Endothelial cell of umbilical vein (primary cell): ENCODE data around the gene PHKG2. TPM values are rescaled to one million over a fixed set of nuclear protein-coding genes. Genes with fewer than 3 reads are reported as not detected.

Experiments
- BruUV-seq: library from RNA; stranded (reverse); fragments of 400-500 nt; replicated peaks from 2 replicates; lab custom pipeline; 2021; lab: Mats Ljungman, UMichigan
- CTCF ChIA-PET: fragments of 300-600, 350-600 bp; sonication (Branson Sonifier 250); formaldehyde crosslinking; loops from one replicate; lab custom pipeline; 2021; ENCODE audit warnings: antibody characterized with exemption, inconsistent platforms; lab: Charles Lee
- POLR2A ChIA-PET: fragments of 300-600, 350-600 bp; sonication (Branson Sonifier 250); formaldehyde crosslinking; loops from one replicate; lab custom pipeline; 2021; ENCODE audit warnings: antibody characterized with exemption, inconsistent platforms; lab: Charles Lee
- DNase-seq: peaks from one replicate; pipeline ENCODE4 v3.0.0-alpha.2; 2011; ENCODE audit warnings: low read depth, low spot score
- FAIRE-seq: peaks from 2 replicates; lab custom pipeline; 2011; peaks lifted over from hg19 to GRCh38; lab: Jason Lieb, UNC
- H2AFZ ChIP-seq: 2 replicates; pipeline ENCODE4 v1.6.0; 2012; ENCODE audit warnings: low read depth, low read length, control low read depth, inconsistent platforms
- H3K27ac ChIP-seq: 2 replicates; pipeline ENCODE4 v1.5.1; 2011; ENCODE audit warnings: low read depth, mild to moderate bottlenecking, control low read depth, low read length, moderate library complexity; ENCODE audit not compliant: insufficient read depth
- H3K27me3 ChIP-seq, 2 experiments: 2 replicates each; pipeline versions ENCODE4 v1.6.0 to v1.6.1; 2011; ENCODE audit warnings: low read length in 2 of 2, mixed read lengths in 1 of 2; ENCODE audit not compliant: control insufficient read depth in 2 of 2, insufficient read depth in 2 of 2
- H3K36me3 ChIP-seq, 2 experiments: 2 replicates in 1 of 2; 3 replicates in 1 of 2; pipeline ENCODE4 v1.5.1; 2011; ENCODE audit warnings: low read length in 2 of 2, mild to moderate bottlenecking in 1 of 2, moderate library complexity in 1 of 2; ENCODE audit not compliant: control insufficient read depth in 2 of 2, insufficient read depth in 2 of 2; ENCODE audit errors: extremely low read depth in 1 of 2
- H3K4me1 ChIP-seq: 3 replicates; pipeline ENCODE4 v1.5.1; 2011; ENCODE audit warnings: mild to moderate bottlenecking, low read length; ENCODE audit not compliant: control insufficient read depth, insufficient read depth; ENCODE audit errors: extremely low read depth
- H3K4me2 ChIP-seq: 2 replicates; pipeline ENCODE4 v1.6.1; 2011; ENCODE audit warnings: low read length, control low read depth, mixed read lengths; ENCODE audit not compliant: insufficient read depth
- H3K4me3 ChIP-seq, 3 experiments: fragments of 200-600 bp in 1 of 3; sonication (generic), shearing (Covaris generic) in 1 of 3; replicated peaks in 1 of 3; 2 replicates each; pipeline ENCODE4 v1.5.1; 2011 to 2016; ENCODE audit warnings: control low read depth in 3 of 3, low read length in 3 of 3, mild to moderate bottlenecking in 2 of 3, inconsistent platforms in 1 of 3, low read depth in 1 of 3, moderate library complexity in 1 of 3; ENCODE audit not compliant: insufficient read depth in 1 of 3
- H3K79me2 ChIP-seq: 2 replicates; pipeline ENCODE4 v1.6.0; 2012; ENCODE audit warnings: low read length, inconsistent platforms; ENCODE audit not compliant: control insufficient read depth, insufficient read depth
- H3K9ac ChIP-seq: replicated peaks from 2 replicates; pipeline ENCODE3; 2011; ENCODE audit warnings: low read length, control low read depth; ENCODE audit not compliant: insufficient read depth; ENCODE audit errors: extremely low read depth
- H3K9me1 ChIP-seq: replicated peaks from 3 replicates; pipeline ENCODE4 v1.6.0; 2011; ENCODE audit warnings: mild to moderate bottlenecking, low read length; ENCODE audit not compliant: control insufficient read depth, insufficient read depth; ENCODE audit errors: extremely low read depth
- H3K9me3 ChIP-seq: replicated peaks from 2 replicates; pipeline ENCODE4 v1.5.1; 2012; ENCODE audit warnings: low read length, inconsistent platforms; ENCODE audit not compliant: control insufficient read depth, insufficient read depth
- H4K20me1 ChIP-seq: replicated peaks from 2 replicates; pipeline ENCODE3; 2011; ENCODE audit warnings: mild to moderate bottlenecking, low read length; ENCODE audit not compliant: control insufficient read depth, insufficient read depth; ENCODE audit errors: extremely low read depth
- FOS ChIP-seq: IDR thresholded peaks from 2 replicates; pipeline ENCODE4 v1.6.1; 2011; ENCODE audit warnings: mild to moderate bottlenecking, low read length, moderate library complexity, borderline replicate concordance; ENCODE audit not compliant: insufficient read depth
- GATA2 ChIP-seq: IDR thresholded peaks from 2 replicates; pipeline ENCODE4 v1.7.0; 2011; ENCODE audit warnings: low read depth, mild to moderate bottlenecking, moderate library complexity, mixed read lengths, low read length; ENCODE audit not compliant: insufficient read length, insufficient read depth
- JUN ChIP-seq: IDR thresholded peaks from 2 replicates; pipeline ENCODE4 v1.6.1; 2011; ENCODE audit warnings: borderline replicate concordance, low read depth; ENCODE audit not compliant: insufficient read length, insufficient read depth
- POLR2A ChIP-seq: IDR thresholded peaks from 2 replicates; pipeline ENCODE4 v1.6.1; 2012; ENCODE audit warnings: low read depth, mild to moderate bottlenecking, control low read depth, low read length
- POLR2AphosphoS5 ChIP-seq: IDR thresholded peaks from 2 replicates; pipeline ENCODE4 v1.6.1; 2012; ENCODE audit warnings: low read depth, mild to moderate bottlenecking, control low read depth, low read length, moderate library complexity; ENCODE audit not compliant: insufficient read depth
- dilution Hi-C: fragments of 300-500 bp; cut with MboI; formaldehyde crosslinking; loops from one replicate; pipeline ENCODE4 v1.15.0; 2019; ENCODE audit warnings: low sequenced_read_pairs; ENCODE audit not compliant: extremely low pct_ligation_motif_present
- intact Hi-C: fragments of 100-400 bp; cut with micrococcal nuclease; formaldehyde crosslinking; loops from one replicate; pipeline ENCODE4 v1.10.0; 2022
- polyA plus RNA-seq, 4 experiments: library from polyadenylated mRNA; depleted of rRNA in 3 of 4; stranded (reverse) in 3 of 4; unstranded in 1 of 4; fragments of >200 nt; gene quantifications; 2 replicates each; pipeline versions ENCODE4 v1.2.1 to v1.2.3, GENCODE V29; 2011 to 2012; ENCODE audit warnings: missing spikeins in 1 of 4
- total RNA-seq: library from RNA; stranded (reverse); gene quantifications from 2 replicates; pipeline ENCODE4 v1.2.3, GENCODE V29; 2021
- TF ChIP-seq, protein P1 (sequence below): IDR thresholded peaks from 2 replicates; pipeline ENCODE4 v1.6.1; 2011; ENCODE audit not compliant: insufficient read depth, insufficient read length

Gene PHKG2
- total and polyA plus RNA-seq, 2 donors (not counting 3 experiments of a cell fraction or from before 2014, with no cell fraction given), result 33.0 to 48.8 TPM

- peaks cover 4 to 8% of the 10 kb centered on the region in 2 experiments for H3K36me3 ChIP-seq
- FAIRE-seq, result no peak
- H3K9me1 ChIP-seq, result no peaks in the 10 kb centered on the region
- dilution Hi-C loops (no loop called here), intact Hi-C loops (loop anchor here (5.0 kb wide), 1 partner anchor 50 kb away; the partner anchor contains the start of gene SRCAP)
- H3K4me2 ChIP-seq, result peak overlapping the region; percentile 74
- DNase-seq, result no peak
- peak overlapping the region; percentile 91 for H2AFZ ChIP-seq
- ChIA-PET CTCF (interaction anchor here (1.0 to 1.2 kb wide), 2 partner anchors 13 to 24 kb away, joined by 3 to 4 read pairs; no protein-coding TSS in a partner anchor), POLR2A (interaction anchor here (0.6 kb wide), 1 partner anchor 433 kb away, joined by 3 read pairs; no protein-coding TSS in a partner anchor)
- H3K9me3 ChIP-seq, result no peaks in the 10 kb centered on the region
- H4K20me1 ChIP-seq, result no peaks in the 10 kb centered on the region
- no peak overlapping the region for H3K4me3 ChIP-seq
- peaks cover 7% of the 10 kb centered on the region for H3K4me1 ChIP-seq
- H3K79me2 ChIP-seq, result peaks cover 17% of the 10 kb centered on the region
- peak overlapping the region; percentile 68 for H3K9ac ChIP-seq
- no peaks in the 10 kb centered on the region for H3K27me3 ChIP-seq
- no TSS peak for BruUV-seq
- TF ChIP-seq JUN, result no peak
- TF ChIP-seq, protein P1, sequence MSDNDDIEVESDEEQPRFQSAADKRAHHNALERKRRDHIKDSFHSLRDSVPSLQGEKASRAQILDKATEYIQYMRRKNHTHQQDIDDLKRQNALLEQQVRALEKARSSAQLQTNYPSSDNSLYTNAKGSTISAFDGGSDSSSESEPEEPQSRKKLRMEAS, result no peak
- TF ChIP-seq POLR2A, result no peak
- no peak for TF ChIP-seq GATA2
- TF ChIP-seq FOS, result no peak
- no peak for TF ChIP-seq POLR2AphosphoS5
- peak overlapping the region; percentile 47 for H3K27ac ChIP-seq
These were observed 894 bp upstream of the PHKG2 start for GRCh38 chr16:30747331-30747730.
